NK-92 treated with Interleukin-12 subunit alpha and Interleukin-12 subunit beta, amount 100 ng/mL, for 24 hours (cell line): ENCODE measurements around the gene USP35.

ENCODE experiments used
- DNase-seq: peaks from one replicate; lab custom pipeline; 2025; lab: John Stamatoyannopoulos, UW

Gene USP35

GRCh38 chr11:78196661-78197091, 8.0 kb downstream of the USP35 start:
- DNase-seq, result no peak

- DNase-seq, result no peak
Measured at GRCh38 chr11:78197816-78198215, 9.1 kb downstream of the USP35 start.

- DNase-seq, result no peak
Measured at GRCh38 chr11:78199015-78199652, 10.4 kb downstream of the USP35 start.

GRCh38 chr11:78199653-78200015, 10.9 kb downstream of the USP35 start:
- no peak for DNase-seq

- DNase-seq, result no peak
Measured at GRCh38 chr11:78200061-78200460, 11.3 kb downstream of the USP35 start.

GRCh38 chr11:78200553-78200952, 11.8 kb downstream of the USP35 start:
- no peak for DNase-seq

- DNase-seq, result no peak
Measured at GRCh38 chr11:78201096-78201818, 12.5 kb downstream of the USP35 start.

GRCh38 chr11:78202733-78203167, 14.0 kb downstream of the USP35 start:
- no peak for DNase-seq

- DNase-seq, result no peak
Measured at GRCh38 chr11:78203184-78203583, 14.5 kb downstream of the USP35 start.

- no peak for DNase-seq
Measured at GRCh38 chr11:78205256-78205655, 16.5 kb downstream of the USP35 start.

- DNase-seq, result no peak
Measured at GRCh38 chr11:78205691-78206090, 17.0 kb downstream of the USP35 start.

- no peak for DNase-seq
Measured at GRCh38 chr11:78207532-78208256, 19.0 kb downstream of the USP35 start.

- no peak for DNase-seq
Measured at GRCh38 chr11:78208257-78209165, 19.8 kb downstream of the USP35 start.

- DNase-seq, result no peak
Measured at GRCh38 chr11:78209478-78209877, 20.8 kb downstream of the USP35 start.

GRCh38 chr11:78210000-78210608, 21.4 kb downstream of the USP35 start:
- no peak for DNase-seq

GRCh38 chr11:78211565-78211964, 22.8 kb downstream of the USP35 start:
- no peak for DNase-seq

- DNase-seq, result no peak
Measured at GRCh38 chr11:78212586-78213371, 24.1 kb downstream of the USP35 start.

GRCh38 chr11:78213526-78214330, 25.0 kb downstream of the USP35 start:
- DNase-seq, result no peak

- DNase-seq, result no peak
Measured at GRCh38 chr11:78214331-78215194, 25.8 kb downstream of the USP35 start.
